Stimulated activated CD4-positive, alpha-beta T cell treated with anti-CD3 and anti-CD28 coated beads, Interleukin-15, amount 100 ng/mL, for 24 hours (primary cell): ENCODE results near the gene CACHD1.

Experiments
- DNase-seq: peaks from one replicate; pipeline ENCODE4 v3.0.0-alpha.2; 2020

The CACHD1 gene

DNA sequence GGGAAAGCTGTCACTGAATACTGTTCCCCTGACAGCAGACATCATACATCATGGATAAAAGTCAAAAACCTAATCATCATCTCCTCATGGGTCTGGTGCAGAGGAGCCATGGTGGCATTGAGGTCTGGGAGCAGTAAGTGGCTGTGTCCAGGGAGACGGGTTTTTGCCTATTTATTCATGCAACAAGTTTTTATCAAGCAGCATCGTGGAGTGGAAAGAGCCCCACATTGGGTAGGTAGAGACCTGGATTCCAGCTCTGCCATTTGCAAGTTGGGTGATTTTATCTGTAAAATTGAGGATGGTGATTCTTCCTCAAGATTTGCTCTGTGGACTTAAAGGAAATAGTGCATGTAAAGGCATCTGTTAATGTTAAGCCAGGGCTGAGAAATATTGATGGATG is 4.2 kb downstream of the CACHD1 start:
- DNase-seq: no peak

DNA sequence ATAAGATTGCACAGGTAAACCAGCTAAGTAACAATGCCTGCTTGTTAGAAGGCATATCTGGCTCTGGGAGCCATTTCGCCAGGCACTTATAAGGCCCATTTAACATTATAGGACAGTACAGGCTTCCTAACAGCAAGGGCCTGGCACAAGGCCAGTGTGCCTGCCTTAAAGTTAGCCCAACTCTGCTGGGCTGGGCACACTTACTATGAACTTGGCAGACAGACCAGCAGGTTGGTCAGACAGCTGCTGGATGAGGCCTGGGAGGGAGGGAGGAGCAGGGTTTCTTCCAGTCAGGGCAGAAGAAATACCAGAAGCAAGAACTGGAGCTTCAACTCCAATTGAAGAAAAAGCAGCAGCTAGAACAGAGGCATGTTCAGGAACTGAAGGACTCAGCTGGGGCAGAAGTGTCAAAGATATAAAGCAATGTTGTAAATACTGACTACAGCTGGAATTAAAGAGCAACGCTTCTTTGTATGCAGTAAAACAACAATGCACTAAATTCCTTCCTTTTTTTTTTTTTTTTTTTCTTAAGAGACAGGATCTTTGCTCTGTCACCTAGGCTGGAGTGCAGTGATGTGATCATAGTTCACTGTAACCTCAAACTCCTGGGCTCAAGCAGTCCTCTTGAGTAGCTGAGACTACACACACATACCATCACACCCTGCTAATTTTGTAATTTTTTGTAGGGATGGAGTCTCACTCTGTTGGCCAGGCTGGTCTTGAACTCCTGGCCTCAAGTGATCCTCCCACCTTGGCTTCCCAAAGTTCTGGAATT is 4.9 kb downstream of the CACHD1 start:
- DNase-seq: no peak

- DNase-seq: no peak
Observed at GRCh38 chr1:64476251-64476952, 6.5 kb downstream of the CACHD1 start.

DNA sequence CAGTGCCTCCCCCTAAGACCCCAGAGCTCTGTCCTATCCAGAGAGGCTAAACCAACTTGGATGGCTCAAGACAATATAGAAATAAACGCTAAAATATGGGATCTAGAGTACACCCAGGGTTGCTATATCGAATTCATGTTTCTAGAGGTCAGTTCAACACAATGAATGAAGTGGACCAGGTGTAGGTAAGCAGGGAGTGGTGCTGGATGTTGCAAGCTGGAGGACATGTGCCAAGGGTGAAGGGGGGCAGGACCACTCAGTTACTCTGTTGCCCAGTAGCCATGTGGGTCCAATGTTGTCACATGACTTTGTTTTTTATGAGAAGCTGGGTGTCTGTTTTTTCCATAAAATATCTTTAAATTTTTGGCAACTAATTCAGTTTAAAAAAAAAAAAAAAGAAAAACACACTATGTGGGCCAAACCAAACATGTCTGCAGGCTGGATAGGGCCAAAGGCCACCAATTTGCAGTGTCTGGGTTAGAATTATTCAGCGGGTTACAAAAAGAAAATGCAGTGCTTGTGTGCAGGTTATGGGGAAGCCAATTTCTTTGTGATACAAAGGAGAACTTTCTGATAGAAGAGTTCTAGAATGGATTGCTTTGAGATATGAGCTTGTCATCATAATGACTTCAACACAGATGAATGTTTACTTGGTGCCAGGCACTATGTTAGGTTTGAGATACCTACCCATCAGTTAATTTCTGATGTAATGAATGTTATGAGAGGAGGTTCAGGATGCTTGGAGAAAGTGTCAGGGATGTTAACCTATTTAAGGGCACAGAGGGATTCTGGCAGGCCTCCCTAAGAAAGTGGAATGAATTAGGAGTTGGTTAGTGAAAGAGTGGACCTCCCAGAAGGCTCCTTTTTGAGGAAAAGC is 8.9 kb downstream of the CACHD1 start:
- DNase-seq: no peak

DNA sequence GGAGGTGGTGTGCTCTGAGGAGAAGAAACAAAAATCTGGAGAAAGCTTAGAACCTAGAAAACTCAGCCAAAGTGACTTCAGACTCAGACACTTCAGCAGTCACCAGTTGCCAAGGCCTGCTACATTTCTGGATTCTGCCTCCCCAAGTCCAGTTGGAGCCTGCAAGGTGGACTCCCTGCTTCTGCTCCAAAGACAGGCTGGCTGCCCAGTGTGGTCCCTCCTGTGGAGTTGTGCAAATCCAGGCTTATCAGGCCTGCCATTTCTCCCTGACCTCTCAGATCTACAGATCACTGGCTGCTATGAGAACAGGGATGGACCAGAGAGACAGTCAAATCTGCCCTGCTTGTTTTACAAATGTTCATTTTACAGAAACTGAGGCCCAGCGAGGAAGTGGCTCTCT is 9.9 kb downstream of the CACHD1 start:
- no peak for DNase-seq

- no peak for DNase-seq
Observed at GRCh38 chr1:64480999-64481772, 11.3 kb downstream of the CACHD1 start.

GRCh38 chr1:64482128-64482527 is 12.2 kb downstream of the CACHD1 start:
- no peak for DNase-seq

- no peak for DNase-seq
Observed at GRCh38 chr1:64482720-64483119, 12.8 kb downstream of the CACHD1 start.

- no peak for DNase-seq
Observed at GRCh38 chr1:64483731-64484414, 13.9 kb downstream of the CACHD1 start.

DNA sequence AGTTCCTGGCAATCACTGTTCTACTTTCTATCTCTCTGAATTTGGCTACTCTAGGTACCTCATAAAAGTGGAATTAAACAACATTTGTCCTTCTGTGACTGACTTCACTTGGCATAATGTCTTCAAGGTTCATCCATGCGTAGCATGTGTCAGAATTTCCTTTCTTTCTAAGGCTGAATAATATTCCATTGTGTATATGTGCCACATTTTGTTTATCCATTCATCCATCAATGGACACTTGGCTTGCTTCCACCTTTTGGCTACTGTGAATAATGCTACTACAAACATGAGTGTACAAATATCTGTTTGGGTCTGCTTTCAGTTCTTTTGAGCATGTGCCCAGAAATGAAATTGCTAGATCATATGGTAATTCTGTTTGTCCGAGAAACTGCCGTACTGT is 14.7 kb downstream of the CACHD1 start:
- no peak for DNase-seq

- DNase-seq: no peak
Observed at GRCh38 chr1:64486193-64486592, 16.3 kb downstream of the CACHD1 start.

GRCh38 chr1:64487061-64487460 is 17.1 kb downstream of the CACHD1 start:
- DNase-seq: no peak

GRCh38 chr1:64488862-64489261 is 18.9 kb downstream of the CACHD1 start:
- no peak for DNase-seq

GRCh38 chr1:64489707-64490106 is 19.8 kb downstream of the CACHD1 start:
- no peak for DNase-seq

DNA sequence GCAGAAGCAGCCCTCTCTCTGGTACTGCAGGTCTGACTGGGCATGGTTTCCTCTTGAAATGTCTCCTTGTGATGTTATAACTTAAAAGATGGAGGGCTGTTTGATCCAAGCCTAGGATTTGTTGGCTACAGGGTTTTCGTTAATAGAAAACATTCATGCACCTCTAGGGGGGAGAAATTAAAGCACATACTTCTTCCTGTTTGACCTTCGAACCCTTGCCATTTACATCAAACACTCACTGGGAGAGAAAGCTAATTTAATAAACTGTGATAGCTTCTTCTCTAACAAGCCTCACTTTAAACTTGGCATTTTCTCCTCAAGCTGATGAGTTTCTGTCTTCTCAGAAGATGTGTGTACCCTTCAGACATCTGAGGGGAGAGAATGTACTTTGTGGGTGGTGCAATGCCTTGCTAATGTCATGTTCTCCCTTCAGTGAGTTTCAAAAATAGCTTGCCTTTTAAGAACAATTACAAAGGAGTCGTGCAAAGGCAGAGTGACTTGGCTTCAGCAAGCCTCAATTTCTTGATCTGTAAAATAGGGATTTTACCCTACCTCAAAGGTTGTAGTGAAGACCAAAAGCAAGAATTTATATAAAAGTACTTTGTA is 20.4 kb downstream of the CACHD1 start:
- DNase-seq: no peak

DNA sequence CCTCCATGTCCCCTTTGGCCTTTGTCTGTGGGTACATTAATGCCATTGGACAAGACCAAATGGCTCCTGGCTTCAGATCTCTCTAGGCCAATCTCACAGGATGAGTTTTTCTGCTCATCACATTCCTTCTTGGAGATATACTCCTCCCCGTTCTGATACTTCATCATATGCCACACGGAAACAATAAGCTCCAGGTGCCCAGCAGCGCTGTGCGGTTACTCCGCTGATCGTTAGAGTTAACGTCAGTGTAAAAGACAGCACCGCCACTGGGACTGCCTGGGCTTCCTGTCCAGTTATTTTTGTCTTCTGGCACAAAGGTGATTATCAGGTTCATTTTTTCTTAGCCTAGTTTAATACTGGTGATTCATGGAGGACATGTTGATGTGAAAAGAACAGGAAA is 22.5 kb downstream of the CACHD1 start:
- no peak for DNase-seq

DNA sequence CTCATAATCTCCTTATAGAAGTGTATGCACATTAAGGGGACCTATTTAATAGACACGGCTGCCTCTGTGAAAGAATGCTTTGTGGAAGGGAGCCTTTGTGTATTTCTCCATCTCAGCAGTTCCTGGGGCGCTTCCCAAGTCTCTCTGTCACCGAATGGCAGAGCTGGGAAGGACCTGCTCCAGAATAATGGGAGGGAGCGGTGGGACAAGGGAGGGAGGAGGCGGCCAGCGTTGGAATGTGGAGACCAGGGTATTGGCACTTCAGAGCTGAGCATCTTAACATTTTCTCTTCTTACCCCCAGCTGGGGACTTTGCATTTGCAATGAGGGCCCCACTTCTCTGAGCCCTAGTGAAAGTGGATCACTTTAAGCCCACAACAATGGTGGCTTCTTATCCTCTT is 23.9 kb downstream of the CACHD1 start:
- DNase-seq: no peak

DNA sequence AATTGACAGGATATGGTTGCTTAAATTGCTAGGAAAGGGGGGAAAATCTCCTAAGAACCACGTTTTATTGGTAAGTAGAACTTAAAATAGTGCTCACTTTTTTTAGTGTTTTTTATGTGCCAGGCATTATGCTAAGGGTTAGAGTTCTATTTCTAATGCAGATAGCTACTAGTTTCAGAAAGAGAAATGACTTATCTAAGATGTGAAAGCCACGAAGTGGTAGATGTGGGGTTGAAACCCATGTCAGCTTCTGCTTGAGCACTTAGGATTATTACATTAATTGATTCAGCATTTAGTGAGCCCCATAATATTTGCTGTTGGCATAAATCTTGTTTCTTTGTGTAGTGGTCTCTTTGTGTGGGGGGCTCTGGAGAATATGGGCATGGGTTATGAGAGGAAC is 24.7 kb downstream of the CACHD1 start:
- DNase-seq: no peak

GRCh38 chr1:64495878-64496277 is 25.9 kb downstream of the CACHD1 start:
- DNase-seq: no peak

GRCh38 chr1:64496606-64497005 is 26.7 kb downstream of the CACHD1 start:
- no peak for DNase-seq

- no peak for DNase-seq
Observed at GRCh38 chr1:64497088-64497883, 27.4 kb downstream of the CACHD1 start.
